ENCODE measurements around the gene CGN. TPM values are rescaled to one million over a fixed set of nuclear protein-coding genes. Genes with fewer than 3 reads are reported as not detected.

CGN gene
- total RNA-seq, 1 donor from 2014 or later, result 13.0 TPM

GRCh38 chr1:151549199-151549598 is 38.0 kb downstream of the CGN start:
- peak overlapping the region; percentile 54 for H3K27ac ChIP-seq

GRCh38 chr1:151553659-151554058 is 42.5 kb downstream of the CGN start:
- no peak for DNase-seq (ENCODE audit: extremely low spot score in 2 of 2)
- Histone ChIP-seq H3K4me3 (no peak overlapping the region), H3K36me3 (no peaks in the 10 kb centered on the region), H3K27me3 (no peaks in the 10 kb centered on the region), H3K9me3 (no peaks in the 10 kb centered on the region), H3K27ac (no peak overlapping the region), H3K4me1 (peaks cover 12% of the 10 kb centered on the region)
- intact Hi-C loops (cut with DNase I), result no loop called here
- TF ChIP-seq POLR2A (IDR thresholded peaks at IDR 0.05) (no peak), CTCF (IDR thresholded peaks at IDR 0.05) (no peak), POLR2AphosphoS5 (IDR thresholded peaks at IDR 0.05; ENCODE audit: insufficient read depth in 1 of 2, low read depth in 1 of 2) (no peak)

More at GRCh38 chr1:151549199-151549598, 38.0 kb downstream of the CGN start:
- DNase-seq (ENCODE audit: extremely low spot score in 2 of 2), result no peak
- TF ChIP-seq POLR2AphosphoS5 (IDR thresholded peaks at IDR 0.05; ENCODE audit: insufficient read depth in 1 of 2, low read depth in 1 of 2) (no peak), POLR2A (IDR thresholded peaks at IDR 0.05) (no peak), CTCF (IDR thresholded peaks at IDR 0.05) (no peak)
- no peaks in the 10 kb centered on the region for H3K27me3 ChIP-seq
- intact Hi-C loops (cut with DNase I), result loop anchor here (10.0 kb wide), 1 partner anchor 904 kb away; no protein-coding TSS in a partner anchor
- peaks cover 26% of the 10 kb centered on the region for H3K4me1 ChIP-seq
- H3K4me3 ChIP-seq, result no peak overlapping the region
- no peaks in the 10 kb centered on the region for H3K9me3 ChIP-seq
- no peaks in the 10 kb centered on the region for H3K36me3 ChIP-seq

- no peak for DNase-seq (ENCODE audit: extremely low spot score in 2 of 2)
- TF ChIP-seq POLR2AphosphoS5 (IDR thresholded peaks at IDR 0.05; ENCODE audit: insufficient read depth in 1 of 2, low read depth in 1 of 2), result no peak
- no peak for TF ChIP-seq CTCF (IDR thresholded peaks at IDR 0.05)
- intact Hi-C loops (cut with DNase I), result no loop called here
- no peaks in the 10 kb centered on the region for H3K36me3 ChIP-seq
- H3K27me3 ChIP-seq, result no peaks in the 10 kb centered on the region
- no peaks in the 10 kb centered on the region for H3K9me3 ChIP-seq
- H3K27ac ChIP-seq, result no peak overlapping the region
- H3K4me1 ChIP-seq, result no peaks in the 10 kb centered on the region
- H3K4me3 ChIP-seq, result no peak overlapping the region
Observed at GRCh38 chr1:151556052-151556451, 44.9 kb downstream of the CGN start.

- no peak for DNase-seq (ENCODE audit: extremely low spot score in 2 of 2)
- Histone ChIP-seq H3K4me1 (no peaks in the 10 kb centered on the region), H3K27ac (no peak overlapping the region), H3K27me3 (no peaks in the 10 kb centered on the region), H3K4me3 (no peak overlapping the region), H3K36me3 (peaks cover 0 to 13% of the 10 kb centered on the region in 2 donors), H3K9me3 (no peaks in the 10 kb centered on the region)
- intact Hi-C loops (cut with DNase I), result no loop called here
- no peak for TF ChIP-seq POLR2AphosphoS5 (IDR thresholded peaks at IDR 0.05; ENCODE audit: insufficient read depth in 1 of 2, low read depth in 1 of 2)
- no peak for TF ChIP-seq CTCF (IDR thresholded peaks at IDR 0.05)
- TF ChIP-seq POLR2A (IDR thresholded peaks at IDR 0.05), result no peak
Observed at GRCh38 chr1:151562661-151563060, 51.5 kb downstream of the CGN start.

GRCh38 chr1:151563376-151563775 is 52.2 kb downstream of the CGN start:
- no peak for TF ChIP-seq POLR2AphosphoS5 (IDR thresholded peaks at IDR 0.05; ENCODE audit: insufficient read depth in 1 of 2, low read depth in 1 of 2)
- no peak for TF ChIP-seq CTCF (IDR thresholded peaks at IDR 0.05)
- TF ChIP-seq POLR2A (IDR thresholded peaks at IDR 0.05), result no peak
- no peak overlapping the region for H3K4me3 ChIP-seq
- no peaks in the 10 kb centered on the region for H3K4me1 ChIP-seq
- no peak overlapping the region for H3K27ac ChIP-seq
- intact Hi-C loops (cut with DNase I), result no loop called here
- no peak for DNase-seq (ENCODE audit: extremely low spot score in 2 of 2)
- no peaks in the 10 kb centered on the region for H3K27me3 ChIP-seq
- peaks cover 0 to 13% of the 10 kb centered on the region in 2 donors for H3K36me3 ChIP-seq
- no peaks in the 10 kb centered on the region for H3K9me3 ChIP-seq

Measured in vagina (tissue), 2 donors.